ENCODE results near the gene PLBD1.

- no peak for TF ChIP-seq BHLHE40 (IDR thresholded peaks at IDR 0.05; ENCODE audit: low read depth, low read length)
- no peak for TF ChIP-seq KDM1A (IDR thresholded peaks at IDR 0.05; ENCODE audit: low read depth)
- TF ChIP-seq CTCF (IDR thresholded peaks at IDR 0.05) = no peak
- no peak for TF ChIP-seq POLR2A (IDR thresholded peaks at IDR 0.05; ENCODE audit: low read length)
- TF ChIP-seq RCOR1 (IDR thresholded peaks at IDR 0.05; ENCODE audit: low read depth, low read length) = no peak
- TF ChIP-seq PBX3 (IDR thresholded peaks at IDR 0.05) = no peak
- no peak for TF ChIP-seq BCL3 (IDR thresholded peaks at IDR 0.05)
- TF ChIP-seq CEBPB (IDR thresholded peaks at IDR 0.05) = no peak
- no peak for TF ChIP-seq USF2 (IDR thresholded peaks at IDR 0.05)
- TF ChIP-seq MAX (IDR thresholded peaks at IDR 0.05) = no peak
These were observed 39.9 kb upstream of the PLBD1 start for GRCh38 chr12:14607568-14607967.

Data from A549 (cell line).